ENCODE data around the gene ANKZF1. TPM values are rescaled to one million over a fixed set of nuclear protein-coding genes. Genes with fewer than 3 reads are reported as not detected.
A peak's percentile ranks its signal among the peaks of the same experiment; 100 is the strongest.

Gene ANKZF1
- total RNA-seq, 1 experiment from 2014 or later, result 36.2 TPM

DNA sequence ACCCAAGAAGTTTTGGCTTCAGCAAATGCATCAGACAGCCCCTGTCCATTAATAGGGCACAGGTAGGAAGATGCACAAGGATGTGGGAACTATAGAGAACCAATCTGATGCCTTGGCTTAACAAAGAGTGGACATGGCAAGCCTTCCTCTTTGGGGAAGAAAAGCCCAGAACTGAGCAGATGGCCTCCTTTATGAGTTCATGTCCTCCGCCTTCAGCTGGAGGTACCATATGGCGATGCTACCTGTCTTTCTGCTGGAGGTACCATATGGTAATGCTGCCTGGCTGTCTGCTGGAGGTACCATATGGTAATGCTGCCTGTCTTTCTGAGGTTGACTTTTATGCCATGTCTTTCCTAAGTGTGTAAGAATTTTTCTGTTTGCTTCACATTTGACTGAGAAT is 45.5 kb upstream of the ANKZF1 start:
- in situ Hi-C loops (cut with HindIII; ENCODE audit: low pct_unique_long_range_greater_than_20kb, low sequenced_read_pairs) (no loop called here), intact Hi-C loops (cut with micrococcal nuclease; ENCODE audit: unreplicated experiment) (no loop called here)
- no peak for DNase-seq (ENCODE audit: low read depth, low spot score)
- H3K4me1 ChIP-seq (ENCODE audit: control insufficient read depth, insufficient read depth, low read length), result peaks cover 6% of the 10 kb centered on the region
- TF ChIP-seq, protein P1, sequence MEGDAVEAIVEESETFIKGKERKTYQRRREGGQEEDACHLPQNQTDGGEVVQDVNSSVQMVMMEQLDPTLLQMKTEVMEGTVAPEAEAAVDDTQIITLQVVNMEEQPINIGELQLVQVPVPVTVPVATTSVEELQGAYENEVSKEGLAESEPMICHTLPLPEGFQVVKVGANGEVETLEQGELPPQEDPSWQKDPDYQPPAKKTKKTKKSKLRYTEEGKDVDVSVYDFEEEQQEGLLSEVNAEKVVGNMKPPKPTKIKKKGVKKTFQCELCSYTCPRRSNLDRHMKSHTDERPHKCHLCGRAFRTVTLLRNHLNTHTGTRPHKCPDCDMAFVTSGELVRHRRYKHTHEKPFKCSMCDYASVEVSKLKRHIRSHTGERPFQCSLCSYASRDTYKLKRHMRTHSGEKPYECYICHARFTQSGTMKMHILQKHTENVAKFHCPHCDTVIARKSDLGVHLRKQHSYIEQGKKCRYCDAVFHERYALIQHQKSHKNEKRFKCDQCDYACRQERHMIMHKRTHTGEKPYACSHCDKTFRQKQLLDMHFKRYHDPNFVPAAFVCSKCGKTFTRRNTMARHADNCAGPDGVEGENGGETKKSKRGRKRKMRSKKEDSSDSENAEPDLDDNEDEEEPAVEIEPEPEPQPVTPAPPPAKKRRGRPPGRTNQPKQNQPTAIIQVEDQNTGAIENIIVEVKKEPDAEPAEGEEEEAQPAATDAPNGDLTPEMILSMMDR (IDR thresholded peaks at IDR 0.05), result no peak
- TF ChIP-seq SIN3A (IDR thresholded peaks at IDR 0.05; ENCODE audit: borderline replicate concordance, insufficient read depth, low read depth, low read length), result no peak
- TF ChIP-seq, protein P2, sequence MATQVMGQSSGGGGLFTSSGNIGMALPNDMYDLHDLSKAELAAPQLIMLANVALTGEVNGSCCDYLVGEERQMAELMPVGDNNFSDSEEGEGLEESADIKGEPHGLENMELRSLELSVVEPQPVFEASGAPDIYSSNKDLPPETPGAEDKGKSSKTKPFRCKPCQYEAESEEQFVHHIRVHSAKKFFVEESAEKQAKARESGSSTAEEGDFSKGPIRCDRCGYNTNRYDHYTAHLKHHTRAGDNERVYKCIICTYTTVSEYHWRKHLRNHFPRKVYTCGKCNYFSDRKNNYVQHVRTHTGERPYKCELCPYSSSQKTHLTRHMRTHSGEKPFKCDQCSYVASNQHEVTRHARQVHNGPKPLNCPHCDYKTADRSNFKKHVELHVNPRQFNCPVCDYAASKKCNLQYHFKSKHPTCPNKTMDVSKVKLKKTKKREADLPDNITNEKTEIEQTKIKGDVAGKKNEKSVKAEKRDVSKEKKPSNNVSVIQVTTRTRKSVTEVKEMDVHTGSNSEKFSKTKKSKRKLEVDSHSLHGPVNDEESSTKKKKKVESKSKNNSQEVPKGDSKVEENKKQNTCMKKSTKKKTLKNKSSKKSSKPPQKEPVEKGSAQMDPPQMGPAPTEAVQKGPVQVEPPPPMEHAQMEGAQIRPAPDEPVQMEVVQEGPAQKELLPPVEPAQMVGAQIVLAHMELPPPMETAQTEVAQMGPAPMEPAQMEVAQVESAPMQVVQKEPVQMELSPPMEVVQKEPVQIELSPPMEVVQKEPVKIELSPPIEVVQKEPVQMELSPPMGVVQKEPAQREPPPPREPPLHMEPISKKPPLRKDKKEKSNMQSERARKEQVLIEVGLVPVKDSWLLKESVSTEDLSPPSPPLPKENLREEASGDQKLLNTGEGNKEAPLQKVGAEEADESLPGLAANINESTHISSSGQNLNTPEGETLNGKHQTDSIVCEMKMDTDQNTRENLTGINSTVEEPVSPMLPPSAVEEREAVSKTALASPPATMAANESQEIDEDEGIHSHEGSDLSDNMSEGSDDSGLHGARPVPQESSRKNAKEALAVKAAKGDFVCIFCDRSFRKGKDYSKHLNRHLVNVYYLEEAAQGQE (IDR thresholded peaks at IDR 0.05; ENCODE audit: insufficient read depth in 1 of 2, low read depth in 2 of 2, low read length in 1 of 2), result no peak
- TF ChIP-seq POLR2AphosphoS5 (IDR thresholded peaks at IDR 0.05; ENCODE audit: low read depth, low read length), result no peak
- TF ChIP-seq TCF7L2 (IDR thresholded peaks at IDR 0.05; ENCODE audit: low read depth, low read length), result no peak
- ChIA-PET POLR2A (no interaction called here), CTCF (no interaction called here)
- peaks cover 25% of the 10 kb centered on the region for H3K36me3 ChIP-seq (ENCODE audit: control insufficient read depth, insufficient read depth, low read length)
- H3K27me3 ChIP-seq (ENCODE audit: control insufficient read depth, insufficient read depth, low read length), result no peaks in the 10 kb centered on the region
- H3K4me3 ChIP-seq (ENCODE audit: low read depth in 2 of 2, low read length in 2 of 2), result no peak overlapping the region
- no peaks in the 10 kb centered on the region for H3K9me3 ChIP-seq (ENCODE audit: control insufficient read depth, insufficient read depth, low read depth, low read length)
- no TSS peak for BruUV-seq (replicated peaks)
- no peak for ATAC-seq
- no peak overlapping the region for H3K27ac ChIP-seq (ENCODE audit: low read length)

DNA sequence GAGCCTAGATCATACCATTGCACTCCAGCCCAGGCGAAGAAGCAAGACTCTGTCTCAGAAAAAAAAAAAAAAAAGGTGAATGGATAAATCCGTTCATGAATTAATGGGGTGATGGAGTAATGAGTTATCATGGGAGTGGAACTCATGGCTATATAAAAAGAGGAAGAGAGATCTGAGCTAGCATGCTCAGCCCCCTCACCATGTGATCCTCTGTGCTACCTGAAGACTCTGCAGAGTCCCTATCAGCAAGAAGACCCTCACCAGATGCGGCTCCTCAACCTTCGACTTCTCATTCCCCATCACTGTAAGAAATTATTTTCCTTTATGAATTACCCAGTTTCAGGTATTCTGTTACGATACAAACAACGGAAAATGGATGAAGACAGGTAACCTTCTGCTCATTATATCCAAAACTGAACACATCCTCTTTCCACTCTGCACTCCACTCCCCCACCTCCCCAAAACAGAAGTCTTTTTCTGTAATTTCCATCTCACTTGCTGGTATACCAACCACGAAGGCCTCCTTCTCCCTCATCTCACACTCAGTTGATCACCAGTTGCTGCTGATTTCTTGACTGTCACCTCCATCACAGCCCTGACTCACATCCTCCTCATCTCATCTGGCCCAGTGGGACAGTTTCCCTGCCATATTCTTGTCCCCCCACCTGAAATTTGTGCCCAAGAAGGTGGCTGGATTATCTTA is 42.7 kb upstream of the ANKZF1 start:
- Histone ChIP-seq H3K4me1 (ENCODE audit: control insufficient read depth, insufficient read depth, low read length) (no peaks in the 10 kb centered on the region), H3K27ac (ENCODE audit: low read length) (no peak overlapping the region), H3K27me3 (ENCODE audit: control insufficient read depth, insufficient read depth, low read length) (no peaks in the 10 kb centered on the region), H3K4me3 (ENCODE audit: low read depth in 2 of 2, low read length in 2 of 2) (no peak overlapping the region), H3K36me3 (ENCODE audit: control insufficient read depth, insufficient read depth, low read length) (peaks cover 13% of the 10 kb centered on the region; the same call in 1 of the 2 replicates), H3K9me3 (ENCODE audit: control insufficient read depth, insufficient read depth, low read depth, low read length) (no peaks in the 10 kb centered on the region)
- intact Hi-C loops (cut with micrococcal nuclease; ENCODE audit: unreplicated experiment) (no loop called here), in situ Hi-C loops (cut with HindIII; ENCODE audit: low pct_unique_long_range_greater_than_20kb, low sequenced_read_pairs) (no loop called here)
- DNase-seq (ENCODE audit: low read depth, low spot score), result no peak
- ChIA-PET POLR2A (no interaction called here), CTCF (interaction anchor here (0.6 kb wide), 1 partner anchor 144 kb away, joined by 3 read pairs; no protein-coding TSS in a partner anchor)
- TF ChIP-seq POLR2AphosphoS5 (IDR thresholded peaks at IDR 0.05; ENCODE audit: low read depth, low read length), result no peak
- TF ChIP-seq, protein P2 (IDR thresholded peaks at IDR 0.05; ENCODE audit: insufficient read depth in 1 of 2, low read depth in 2 of 2, low read length in 1 of 2), result no peak
- no peak for TF ChIP-seq SIN3A (IDR thresholded peaks at IDR 0.05; ENCODE audit: borderline replicate concordance, insufficient read depth, low read depth, low read length)
- TF ChIP-seq, protein P1 (IDR thresholded peaks at IDR 0.05), result no peak
- no peak for TF ChIP-seq TCF7L2 (IDR thresholded peaks at IDR 0.05; ENCODE audit: low read depth, low read length)
- ATAC-seq, result peak; percentile 33
- BruUV-seq (replicated peaks), result no TSS peak
